ENCODE data around the gene NR1I2.

The NR1I2 gene

DNA sequence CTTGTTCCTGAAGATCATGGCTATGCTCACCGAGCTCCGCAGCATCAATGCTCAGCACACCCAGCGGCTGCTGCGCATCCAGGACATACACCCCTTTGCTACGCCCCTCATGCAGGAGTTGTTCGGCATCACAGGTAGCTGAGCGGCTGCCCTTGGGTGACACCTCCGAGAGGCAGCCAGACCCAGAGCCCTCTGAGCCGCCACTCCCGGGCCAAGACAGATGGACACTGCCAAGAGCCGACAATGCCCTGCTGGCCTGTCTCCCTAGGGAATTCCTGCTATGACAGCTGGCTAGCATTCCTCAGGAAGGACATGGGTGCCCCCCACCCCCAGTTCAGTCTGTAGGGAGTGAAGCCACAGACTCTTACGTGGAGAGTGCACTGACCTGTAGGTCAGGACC is 35.2 kb downstream of the NR1I2 start:
- no peak for DNase-seq (ENCODE audit: low read depth, low spot score)
- H3K27ac ChIP-seq, result no peak overlapping the region

DNA sequence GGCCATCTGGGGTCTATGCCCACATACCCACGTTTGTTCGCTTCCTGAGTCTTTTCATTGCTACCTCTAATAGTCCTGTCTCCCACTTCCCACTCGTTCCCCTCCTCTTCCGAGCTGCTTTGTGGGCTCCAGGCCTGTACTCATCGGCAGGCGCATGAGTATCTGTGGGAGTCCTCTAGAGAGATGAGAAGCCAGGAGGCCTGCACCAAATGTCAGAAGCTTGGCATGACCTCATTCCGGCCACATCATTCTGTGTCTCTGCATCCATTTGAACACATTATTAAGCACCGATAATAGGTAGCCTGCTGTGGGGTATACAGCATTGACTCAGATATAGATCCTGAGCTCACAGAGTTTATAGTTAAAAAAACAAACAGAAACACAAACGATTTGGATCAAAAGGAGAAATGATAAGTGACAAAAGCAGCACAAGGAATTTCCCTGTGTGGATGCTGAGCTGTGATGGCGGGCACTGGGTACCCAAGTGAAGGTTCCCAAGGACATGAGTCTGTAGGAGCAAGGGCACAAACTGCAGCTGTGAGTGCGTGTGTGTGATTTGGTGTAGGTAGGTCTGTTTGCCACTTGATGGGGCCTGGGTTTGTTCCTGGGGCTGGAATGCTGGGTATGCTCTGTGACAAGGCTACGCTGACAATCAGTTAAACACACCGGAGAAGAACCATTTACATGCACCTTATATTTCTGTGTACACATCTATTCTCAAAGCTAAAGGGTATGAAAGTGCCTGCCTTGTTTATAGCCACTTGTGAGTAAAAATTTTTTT is 35.9 kb downstream of the NR1I2 start:
- no peak overlapping the region for H3K27ac ChIP-seq
- DNase-seq (ENCODE audit: low read depth, low spot score), result no peak

GRCh38 chr3:119818937-119819336 is 37.0 kb downstream of the NR1I2 start:
- H3K27ac ChIP-seq, result no peak overlapping the region
- DNase-seq (ENCODE audit: low read depth, low spot score), result no peak

- H3K27ac ChIP-seq, result no peak overlapping the region
- DNase-seq (ENCODE audit: low read depth, low spot score), result no peak
These were observed 37.9 kb downstream of the NR1I2 start for GRCh38 chr3:119819806-119820205.

GRCh38 chr3:119825820-119826219 is 43.9 kb downstream of the NR1I2 start:
- DNase-seq (ENCODE audit: low read depth, low spot score), result no peak

DNA sequence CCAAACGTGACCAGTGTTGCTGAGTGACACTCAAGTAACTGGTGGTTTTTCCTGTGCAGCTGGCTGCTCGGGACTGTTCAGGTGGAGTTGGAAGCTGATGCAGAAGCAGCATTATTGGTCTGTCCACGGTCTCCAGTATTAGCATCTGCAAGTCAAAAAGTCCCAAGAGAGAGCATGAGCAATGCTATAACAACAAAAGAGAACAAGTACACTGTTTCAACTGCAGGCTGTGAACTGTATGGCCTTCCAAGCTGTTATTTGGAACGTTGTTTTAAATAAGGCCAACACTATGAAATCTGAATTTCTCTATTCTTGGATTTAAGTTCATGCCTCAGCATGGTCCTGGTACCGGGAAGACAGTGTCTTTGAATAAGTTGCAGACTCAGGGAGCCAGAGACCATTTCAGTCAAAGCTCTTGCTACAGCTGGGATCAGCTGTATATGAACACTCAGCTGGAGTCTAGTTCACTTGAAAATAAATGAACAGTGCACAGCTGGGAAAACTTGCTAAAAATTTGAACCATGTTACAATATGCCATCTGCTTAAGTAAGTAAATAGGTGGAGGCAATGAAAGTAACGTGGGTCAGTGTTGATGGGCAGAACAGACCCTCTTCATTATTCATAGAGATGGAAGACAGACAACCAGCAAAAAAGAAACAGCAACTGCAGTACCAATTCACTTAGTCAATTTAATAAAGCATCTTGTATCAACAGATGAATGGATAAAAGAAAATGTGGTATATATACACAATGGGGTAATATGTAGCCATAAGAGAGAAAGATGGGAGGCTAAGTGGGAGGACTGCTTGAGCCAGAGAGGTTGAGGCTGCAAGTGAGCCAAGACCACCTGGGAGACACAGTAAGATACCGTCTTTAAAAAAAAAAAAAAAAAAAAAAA is 45.1 kb downstream of the NR1I2 start:
- no peak overlapping the region for H3K27ac ChIP-seq
- DNase-seq (ENCODE audit: low read depth, low spot score), result no peak

More at GRCh38 chr3:119825820-119826219, 43.9 kb downstream of the NR1I2 start:
- H3K27ac ChIP-seq, result no peak overlapping the region

DNA sequence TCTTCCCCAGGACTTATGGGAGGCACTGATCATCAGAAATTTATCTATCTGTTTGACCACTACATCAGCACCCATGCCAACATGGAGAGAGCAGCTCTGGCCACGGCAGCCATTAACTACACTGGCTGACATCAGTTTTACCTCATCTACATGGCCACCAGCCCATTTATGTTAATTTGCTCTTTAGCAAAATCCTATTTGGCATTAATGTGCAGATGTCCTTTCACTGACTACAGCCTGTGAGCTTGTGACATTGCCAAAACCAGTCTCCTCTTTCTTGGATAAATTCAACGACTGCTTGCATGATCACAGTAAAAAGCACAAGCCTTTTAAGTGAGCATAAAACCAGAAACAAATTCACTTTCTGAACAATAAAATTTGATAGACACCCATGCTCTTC is 47.5 kb downstream of the NR1I2 start:
- no peak overlapping the region for H3K27ac ChIP-seq
- no peak for DNase-seq (ENCODE audit: low read depth, low spot score)

DNA sequence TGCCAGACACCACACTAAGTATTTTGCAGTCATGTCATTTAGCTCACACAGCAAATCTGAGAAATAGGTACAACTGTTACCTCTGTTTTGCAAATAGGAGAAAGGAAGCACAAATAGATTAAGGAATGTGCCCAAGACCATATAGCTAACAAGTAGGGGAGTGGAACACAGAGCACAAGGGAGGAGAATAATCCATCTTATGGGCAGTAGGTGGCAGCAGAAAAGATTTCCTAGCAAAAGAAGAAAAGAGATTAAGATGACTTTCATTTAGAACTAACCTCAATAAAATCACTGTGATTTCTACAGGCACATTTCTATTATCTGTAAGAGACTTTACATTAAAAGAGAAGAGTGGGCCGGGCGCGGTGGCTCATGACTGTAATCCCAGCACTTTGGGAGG is 49.1 kb downstream of the NR1I2 start:
- no peak overlapping the region for H3K27ac ChIP-seq
- no peak for DNase-seq (ENCODE audit: low read depth, low spot score)

- H3K27ac ChIP-seq, result no peak overlapping the region
- no peak for DNase-seq (ENCODE audit: low read depth, low spot score)
These were observed 50.1 kb downstream of the NR1I2 start for GRCh38 chr3:119831941-119832371.

GRCh38 chr3:119834754-119835370 is 53.0 kb downstream of the NR1I2 start:
- DNase-seq (ENCODE audit: low read depth, low spot score), result no peak
- no peak overlapping the region for H3K27ac ChIP-seq

- no peak for DNase-seq (ENCODE audit: low read depth, low spot score)
These were observed 53.7 kb downstream of the NR1I2 start for GRCh38 chr3:119835556-119835955.

DNA sequence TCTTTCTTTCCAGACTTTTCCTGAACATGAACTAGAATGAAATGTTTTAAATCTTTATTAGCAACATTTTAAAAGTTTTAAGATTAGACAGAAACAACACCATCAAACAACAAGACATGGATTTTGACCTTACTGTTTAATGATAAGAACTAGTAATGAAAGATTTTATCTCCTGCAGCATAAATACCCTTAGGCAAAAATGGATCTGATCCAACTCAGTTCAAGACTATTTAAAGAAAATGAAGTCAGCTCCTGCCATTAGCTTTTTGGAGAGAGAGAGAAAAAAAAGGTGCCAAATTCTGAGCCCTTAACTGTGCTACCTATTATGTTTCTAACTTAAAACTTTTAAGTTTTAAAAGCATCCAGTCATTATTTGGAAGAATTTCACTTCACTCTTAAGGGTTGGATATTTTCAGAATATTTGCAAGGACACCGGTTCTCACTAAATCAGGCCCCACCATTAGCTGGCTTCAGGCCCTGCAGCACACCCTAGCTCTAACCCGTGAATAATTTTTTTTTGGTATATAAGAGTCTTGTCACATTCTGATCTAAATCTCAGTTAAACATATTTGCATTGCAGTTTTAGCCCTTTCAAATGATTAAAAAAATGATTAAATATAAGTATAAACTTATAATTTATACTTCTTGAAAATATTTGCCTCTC is 60.0 kb downstream of the NR1I2 start:
- H3K27ac ChIP-seq, result no peak overlapping the region
- no peak for DNase-seq (ENCODE audit: low read depth, low spot score)

More at GRCh38 chr3:119835556-119835955, 53.7 kb downstream of the NR1I2 start:
- no peak overlapping the region for H3K27ac ChIP-seq

DNA sequence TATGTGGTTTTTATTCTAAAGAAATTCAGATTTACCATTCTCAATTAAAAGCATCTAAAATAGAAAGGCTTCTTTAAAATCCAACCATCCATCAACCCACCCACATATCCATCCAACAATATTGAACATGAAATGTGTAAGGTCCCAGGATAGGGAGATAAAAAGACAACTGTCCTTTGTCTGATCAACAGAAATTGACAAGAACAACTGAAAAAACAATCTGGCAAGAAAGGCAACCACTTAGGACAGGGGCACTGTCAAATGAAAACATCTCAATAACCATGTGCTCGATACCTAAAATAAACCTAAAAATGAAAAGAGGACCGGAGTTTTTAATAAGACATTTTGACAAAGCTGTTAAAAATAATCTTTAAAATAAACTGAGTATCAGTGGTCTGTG is 67.2 kb downstream of the NR1I2 start:
- DNase-seq (ENCODE audit: low read depth, low spot score), result no peak
- H3K27ac ChIP-seq, result no peak overlapping the region

GRCh38 chr3:119856695-119857094 is 74.8 kb downstream of the NR1I2 start:
- no peak overlapping the region for H3K27ac ChIP-seq
- DNase-seq (ENCODE audit: low read depth, low spot score), result no peak

DNA sequence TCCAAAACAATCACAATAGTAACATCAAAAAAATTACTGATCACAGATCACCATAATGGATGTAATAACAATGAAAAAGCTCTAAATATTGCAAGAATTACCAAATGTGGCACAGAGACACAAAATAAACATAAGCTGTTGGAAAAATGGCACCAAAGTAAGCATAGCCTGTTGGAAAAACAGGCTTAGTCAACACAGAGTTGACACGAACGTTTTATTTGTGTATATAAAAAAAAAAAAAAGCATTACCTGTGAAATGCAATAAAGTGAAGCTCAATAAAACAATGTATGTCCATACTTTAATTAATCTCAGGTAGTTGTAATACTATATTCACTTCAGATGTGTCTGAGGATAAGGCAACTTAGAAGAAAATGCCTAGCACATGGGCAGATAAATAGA is 77.1 kb downstream of the NR1I2 start:
- DNase-seq (ENCODE audit: low read depth, low spot score), result no peak
- no peak overlapping the region for H3K27ac ChIP-seq

- H3K27ac ChIP-seq, result no peak overlapping the region
- DNase-seq (ENCODE audit: low read depth, low spot score), result no peak
These were observed 77.8 kb downstream of the NR1I2 start for GRCh38 chr3:119859728-119860127.

- H3K27ac ChIP-seq, result no peak overlapping the region
- DNase-seq (ENCODE audit: low read depth, low spot score), result no peak
These were observed 79.8 kb downstream of the NR1I2 start for GRCh38 chr3:119861681-119862080.

DNA sequence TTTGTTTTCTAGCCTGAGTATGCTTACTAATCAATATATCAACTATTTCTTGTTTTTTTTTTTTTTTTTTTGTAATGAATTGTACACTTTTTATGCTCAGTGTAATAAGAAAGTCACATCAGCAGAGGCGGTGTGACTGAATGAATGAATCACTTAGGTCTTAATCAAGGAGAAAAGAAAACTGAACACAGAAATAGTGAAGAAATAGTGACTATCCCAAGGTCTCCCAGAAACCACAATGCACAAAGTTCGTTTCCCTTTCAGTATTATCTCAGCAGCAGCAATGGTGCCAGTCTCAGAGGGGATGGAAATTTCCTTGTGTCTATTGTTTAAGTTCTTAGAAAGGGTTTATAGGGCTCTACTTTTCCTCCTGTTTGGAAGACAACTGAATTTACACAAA is 80.7 kb downstream of the NR1I2 start:
- H3K27ac ChIP-seq, result no peak overlapping the region
- DNase-seq (ENCODE audit: low read depth, low spot score), result no peak

GRCh38 chr3:119864476-119864875 is 82.6 kb downstream of the NR1I2 start:
- DNase-seq (ENCODE audit: low read depth, low spot score), result no peak
- no peak overlapping the region for H3K27ac ChIP-seq
